GM13977 (cell line): ENCODE results near the gene ATOX1.

ENCODE experiments used
- DNase-seq: peaks from one replicate; pipeline ENCODE4 v3.0.0; 2012; ENCODE audit warnings: low spot score
- CTCF ChIP-seq: IDR thresholded peaks from 2 replicates; pipeline ENCODE4 v1.5.1; 2012; ENCODE audit warnings: mild to moderate bottlenecking, control low read depth; ENCODE audit not compliant: insufficient read depth; ENCODE audit errors: extremely low read depth, missing control alignments
- in situ Hi-C: fragments of 300-500 bp; cut with MboI; formaldehyde crosslinking; loops from one replicate; pipeline ENCODE4 v1.12.0; 2022; ENCODE audit warnings: low sequenced_read_pairs, low pct_unique_long_range_greater_than_20kb, mixed read lengths, inconsistent platforms; ENCODE audit not compliant: unreplicated experiment

Gene ATOX1

GRCh38 chr5:151722546-151722945 is 35.9 kb downstream of the ATOX1 start:
- no peak for DNase-seq
- in situ Hi-C loops: no loop called here
- no peak for TF ChIP-seq CTCF

GRCh38 chr5:151721812-151722391 is 36.5 kb downstream of the ATOX1 start:
- TF ChIP-seq CTCF: no peak
- no peak for DNase-seq
- in situ Hi-C loops: no loop called here

- in situ Hi-C loops: no loop called here
- TF ChIP-seq CTCF: no peak
- DNase-seq: peak; percentile 64
Observed at GRCh38 chr5:151721087-151721646, 37.3 kb downstream of the ATOX1 start.

- no peak for DNase-seq
- no peak for TF ChIP-seq CTCF
- in situ Hi-C loops: no loop called here
Observed at GRCh38 chr5:151720215-151720614, 38.2 kb downstream of the ATOX1 start.

- in situ Hi-C loops: no loop called here
- no peak for DNase-seq
- TF ChIP-seq CTCF: peak; percentile 73
Observed at GRCh38 chr5:151719228-151720000, 39.0 kb downstream of the ATOX1 start.

DNA sequence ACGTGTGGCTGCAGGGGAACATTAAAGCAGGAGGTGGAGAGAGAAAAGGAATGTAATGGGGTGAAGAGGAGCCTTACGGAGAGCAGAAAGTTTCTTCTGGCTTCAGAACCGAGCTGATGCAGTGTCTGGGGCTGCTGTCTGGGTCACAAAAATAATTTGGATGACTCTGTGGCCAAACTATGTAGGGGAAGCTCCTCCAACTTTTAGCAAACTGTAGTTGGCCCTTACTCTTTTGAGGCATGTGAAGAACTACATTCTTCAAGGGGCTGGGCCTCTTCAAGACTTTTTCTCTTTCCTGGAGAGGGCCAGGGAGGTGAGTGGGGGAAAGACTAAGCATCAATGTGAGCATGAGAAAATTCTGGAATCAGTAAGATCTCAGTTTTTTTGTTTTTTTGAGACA is 39.8 kb downstream of the ATOX1 start:
- DNase-seq: no peak
- in situ Hi-C loops: no loop called here
- TF ChIP-seq CTCF: no peak
